ENCODE results near the gene KIFC1. TPM values are rescaled to one million over a fixed set of nuclear protein-coding genes. Genes with fewer than 3 reads are reported as not detected.

KIFC1 gene
- total and polyA plus RNA-seq, 9 of the 15 experiments (the other 6 are each of a cell fraction or from before 2014, with no cell fraction given), result 1.3 to 95.2 (median 76.9) TPM

DNA sequence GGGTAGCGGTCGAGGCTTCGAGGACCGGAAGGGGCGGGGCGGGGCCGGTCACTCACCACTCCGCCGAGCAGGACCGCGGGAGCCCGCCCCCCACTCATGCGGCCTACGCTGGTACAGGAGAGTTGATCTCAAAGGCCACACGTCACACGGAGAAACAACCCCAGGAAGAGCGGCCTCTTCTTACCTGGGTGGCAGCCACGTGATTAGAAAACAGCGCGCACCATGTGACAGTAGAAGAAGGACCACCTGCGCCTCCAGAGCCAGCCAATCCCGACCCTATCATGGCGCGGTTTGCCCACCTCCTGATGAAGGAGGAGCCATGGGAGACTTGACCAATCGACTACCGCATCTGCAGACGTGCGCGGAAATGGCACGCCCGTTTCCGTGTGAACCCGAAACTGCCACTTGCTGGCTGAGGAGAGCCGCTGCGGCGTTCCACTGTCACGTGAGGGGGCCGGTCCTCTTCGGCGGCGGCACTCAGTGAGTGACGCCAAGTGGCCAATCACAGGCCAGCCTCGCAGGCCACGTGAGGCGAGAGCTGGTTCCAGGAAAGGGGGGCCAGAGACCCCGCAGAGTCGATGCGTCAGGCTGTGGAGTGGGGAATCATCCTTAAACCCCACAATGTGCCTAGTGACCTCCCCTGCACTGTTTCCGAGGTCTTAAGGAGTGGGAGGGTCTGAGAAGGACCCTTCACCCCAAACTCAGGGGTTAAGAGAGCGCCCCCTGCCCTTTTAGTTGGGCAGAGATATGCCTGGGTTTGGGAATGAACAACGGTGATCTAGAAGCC is 26.5 kb downstream of the KIFC1 start, which contains the start of gene CUTA (continued):
- TF ChIP-seq, protein P1, sequence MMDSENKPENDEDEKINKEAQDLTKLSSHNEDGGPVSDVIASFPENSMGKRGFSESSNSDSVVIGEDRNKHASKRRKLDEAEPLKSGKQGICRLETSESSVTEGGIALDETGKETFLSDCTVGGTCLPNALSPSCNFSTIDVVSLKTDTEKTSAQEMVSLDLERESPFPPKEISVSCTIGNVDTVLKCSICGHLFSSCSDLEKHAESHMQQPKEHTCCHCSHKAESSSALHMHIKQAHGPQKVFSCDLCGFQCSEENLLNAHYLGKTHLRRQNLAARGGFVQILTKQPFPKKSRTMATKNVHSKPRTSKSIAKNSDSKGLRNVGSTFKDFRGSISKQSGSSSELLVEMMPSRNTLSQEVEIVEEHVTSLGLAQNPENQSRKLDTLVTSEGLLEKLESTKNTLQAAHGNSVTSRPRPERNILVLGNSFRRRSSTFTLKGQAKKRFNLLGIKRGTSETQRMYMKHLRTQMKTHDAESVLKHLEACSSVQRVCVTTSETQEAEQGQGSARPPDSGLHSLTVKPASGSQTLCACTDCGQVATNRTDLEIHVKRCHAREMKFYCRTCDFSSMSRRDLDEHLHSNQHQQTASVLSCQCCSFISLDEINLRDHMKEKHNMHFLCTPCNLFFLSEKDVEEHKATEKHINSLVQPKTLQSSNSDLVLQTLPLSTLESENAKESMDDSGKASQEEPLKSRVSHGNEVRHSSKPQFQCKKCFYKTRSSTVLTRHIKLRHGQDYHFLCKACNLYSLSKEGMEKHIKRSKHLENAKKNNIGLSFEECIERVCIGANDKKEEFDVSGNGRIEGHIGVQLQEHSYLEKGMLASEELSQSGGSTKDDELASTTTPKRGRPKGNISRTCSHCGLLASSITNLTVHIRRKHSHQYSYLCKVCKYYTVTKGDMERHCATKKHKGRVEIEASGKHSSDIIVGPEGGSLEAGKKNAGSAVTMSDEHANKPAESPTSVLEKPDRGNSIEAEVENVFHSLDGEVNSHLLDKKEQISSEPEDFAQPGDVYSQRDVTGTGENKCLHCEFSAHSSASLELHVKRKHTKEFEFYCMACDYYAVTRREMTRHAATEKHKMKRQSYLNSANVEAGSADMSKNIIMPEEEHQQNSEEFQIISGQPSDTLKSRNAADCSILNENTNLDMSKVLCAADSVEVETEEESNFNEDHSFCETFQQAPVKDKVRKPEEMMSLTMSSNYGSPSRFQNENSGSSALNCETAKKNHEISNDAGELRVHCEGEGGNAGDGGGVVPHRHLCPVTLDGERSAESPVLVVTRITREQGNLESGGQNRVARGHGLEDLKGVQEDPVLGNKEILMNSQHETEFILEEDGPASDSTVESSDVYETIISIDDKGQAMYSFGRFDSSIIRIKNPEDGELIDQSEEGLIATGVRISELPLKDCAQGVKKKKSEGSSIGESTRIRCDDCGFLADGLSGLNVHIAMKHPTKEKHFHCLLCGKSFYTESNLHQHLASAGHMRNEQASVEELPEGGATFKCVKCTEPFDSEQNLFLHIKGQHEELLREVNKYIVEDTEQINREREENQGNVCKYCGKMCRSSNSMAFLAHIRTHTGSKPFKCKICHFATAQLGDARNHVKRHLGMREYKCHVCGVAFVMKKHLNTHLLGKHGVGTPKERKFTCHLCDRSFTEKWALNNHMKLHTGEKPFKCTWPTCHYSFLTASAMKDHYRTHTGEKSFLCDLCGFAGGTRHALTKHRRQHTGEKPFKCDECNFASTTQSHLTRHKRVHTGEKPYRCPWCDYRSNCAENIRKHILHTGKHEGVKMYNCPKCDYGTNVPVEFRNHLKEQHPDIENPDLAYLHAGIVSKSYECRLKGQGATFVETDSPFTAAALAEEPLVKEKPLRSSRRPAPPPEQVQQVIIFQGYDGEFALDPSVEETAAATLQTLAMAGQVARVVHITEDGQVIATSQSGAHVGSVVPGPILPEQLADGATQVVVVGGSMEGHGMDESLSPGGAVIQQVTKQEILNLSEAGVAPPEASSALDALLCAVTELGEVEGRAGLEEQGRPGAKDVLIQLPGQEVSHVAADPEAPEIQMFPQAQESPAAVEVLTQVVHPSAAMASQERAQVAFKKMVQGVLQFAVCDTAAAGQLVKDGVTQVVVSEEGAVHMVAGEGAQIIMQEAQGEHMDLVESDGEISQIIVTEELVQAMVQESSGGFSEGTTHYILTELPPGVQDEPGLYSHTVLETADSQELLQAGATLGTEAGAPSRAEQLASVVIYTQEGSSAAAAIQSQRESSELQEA (IDR thresholded peaks at IDR 0.05; ENCODE audit: low read depth), result no peak
- TF ChIP-seq, protein P2, sequence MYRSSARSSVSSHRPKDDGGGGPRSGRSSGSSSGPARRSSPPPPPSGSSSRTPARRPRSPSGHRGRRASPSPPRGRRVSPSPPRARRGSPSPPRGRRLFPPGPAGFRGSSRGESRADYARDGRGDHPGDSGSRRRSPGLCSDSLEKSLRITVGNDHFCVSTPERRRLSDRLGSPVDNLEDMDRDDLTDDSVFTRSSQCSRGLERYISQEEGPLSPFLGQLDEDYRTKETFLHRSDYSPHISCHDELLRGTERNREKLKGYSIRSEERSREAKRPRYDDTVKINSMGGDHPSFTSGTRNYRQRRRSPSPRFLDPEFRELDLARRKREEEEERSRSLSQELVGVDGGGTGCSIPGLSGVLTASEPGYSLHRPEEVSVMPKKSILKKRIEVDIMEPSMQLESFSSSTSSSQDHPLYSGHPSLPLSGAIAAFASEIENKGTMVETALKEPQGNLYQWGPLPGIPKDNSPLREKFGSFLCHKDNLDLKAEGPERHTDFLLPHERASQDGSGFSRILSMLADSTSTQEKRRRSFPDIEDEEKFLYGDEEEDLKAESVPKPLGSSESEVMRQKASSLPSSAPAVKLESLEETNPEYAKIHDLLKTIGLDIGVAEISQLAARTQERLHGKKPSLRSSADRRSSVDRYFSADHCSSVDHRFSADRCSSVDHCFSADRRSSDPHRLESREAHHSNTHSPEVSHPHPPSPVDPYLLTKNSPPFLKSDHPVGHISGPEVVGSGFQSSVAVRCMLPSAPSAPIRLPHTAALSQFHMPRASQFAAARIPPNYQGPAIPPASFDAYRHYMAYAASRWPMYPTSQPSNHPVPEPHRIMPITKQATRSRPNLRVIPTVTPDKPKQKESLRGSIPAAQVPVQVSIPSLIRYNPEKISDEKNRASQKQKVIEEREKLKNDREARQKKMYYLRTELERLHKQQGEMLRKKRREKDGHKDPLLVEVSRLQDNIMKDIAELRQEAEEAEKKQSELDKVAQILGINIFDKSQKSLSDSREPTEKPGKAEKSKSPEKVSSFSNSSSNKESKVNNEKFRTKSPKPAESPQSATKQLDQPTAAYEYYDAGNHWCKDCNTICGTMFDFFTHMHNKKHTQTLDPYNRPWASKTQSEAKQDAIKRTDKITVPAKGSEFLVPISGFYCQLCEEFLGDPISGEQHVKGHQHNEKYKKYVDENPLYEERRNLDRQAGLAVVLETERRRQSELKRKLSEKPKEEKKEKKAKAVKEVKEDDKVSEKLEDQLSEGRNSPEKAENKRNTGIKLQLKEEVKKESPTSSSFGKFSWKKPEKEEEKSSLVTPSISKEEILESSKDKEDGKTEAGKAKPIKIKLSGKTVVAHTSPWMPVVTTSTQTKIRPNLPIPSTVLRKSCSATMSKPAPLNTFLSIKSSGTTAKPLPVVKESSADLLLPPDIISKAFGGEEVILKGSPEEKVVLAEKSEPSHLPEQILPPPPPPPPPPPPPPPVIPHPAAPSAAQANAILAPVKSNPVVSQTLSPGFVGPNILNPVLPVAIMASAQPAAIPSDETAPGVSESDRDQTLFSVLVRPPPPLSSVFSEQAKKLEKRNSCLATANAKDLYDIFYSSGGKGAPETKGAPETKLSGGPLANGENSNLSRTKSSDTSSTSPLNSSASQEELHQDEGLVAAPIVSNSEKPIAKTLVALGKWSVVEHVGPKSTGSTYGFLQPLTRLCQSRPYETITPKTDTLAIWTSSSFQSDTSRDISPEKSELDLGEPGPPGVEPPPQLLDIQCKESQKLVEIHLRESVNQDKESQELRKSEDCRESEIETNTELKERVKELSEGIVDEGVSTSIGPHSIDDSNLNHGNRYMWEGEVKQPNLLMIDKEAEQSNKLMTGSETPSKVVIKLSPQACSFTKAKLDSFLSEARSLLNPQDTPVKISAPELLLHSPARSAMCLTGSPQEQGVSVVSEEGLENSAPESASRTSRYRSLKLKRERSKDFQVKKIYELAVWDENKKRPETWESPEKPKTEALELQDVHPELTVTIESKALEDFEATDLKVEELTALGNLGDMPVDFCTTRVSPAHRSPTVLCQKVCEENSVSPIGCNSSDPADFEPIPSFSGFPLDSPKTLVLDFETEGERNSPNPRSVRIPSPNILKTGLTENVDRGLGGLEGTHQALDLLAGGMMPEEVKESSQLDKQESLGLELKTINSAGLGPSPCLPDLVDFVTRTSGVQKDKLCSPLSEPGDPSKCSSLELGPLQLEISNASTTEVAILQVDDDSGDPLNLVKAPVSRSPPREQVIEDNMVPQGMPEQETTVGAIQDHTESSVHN (IDR thresholded peaks at IDR 0.05; ENCODE audit: borderline replicate concordance in 1 of 2, low read depth in 1 of 2), result peak in 1 of 2 experiments; percentile 74; a peak in 1 of 4 replicates
- peak; percentile 99 for TF ChIP-seq TOE1 (IDR thresholded peaks at IDR 0.05; ENCODE audit: borderline replicate concordance)
- TF ChIP-seq TOE1 (CRISPR knock-in tag; IDR thresholded peaks at IDR 0.05; ENCODE audit: borderline replicate concordance, low read depth), result no peak
- TF ChIP-seq ZNF668 (CRISPR knock-in tag; IDR thresholded peaks at IDR 0.05), result no peak
- TF ChIP-seq ZNF282 (CRISPR knock-in tag; IDR thresholded peaks at IDR 0.05), result no peak
